ENCODE measurements around the gene TARS3.

DNA sequence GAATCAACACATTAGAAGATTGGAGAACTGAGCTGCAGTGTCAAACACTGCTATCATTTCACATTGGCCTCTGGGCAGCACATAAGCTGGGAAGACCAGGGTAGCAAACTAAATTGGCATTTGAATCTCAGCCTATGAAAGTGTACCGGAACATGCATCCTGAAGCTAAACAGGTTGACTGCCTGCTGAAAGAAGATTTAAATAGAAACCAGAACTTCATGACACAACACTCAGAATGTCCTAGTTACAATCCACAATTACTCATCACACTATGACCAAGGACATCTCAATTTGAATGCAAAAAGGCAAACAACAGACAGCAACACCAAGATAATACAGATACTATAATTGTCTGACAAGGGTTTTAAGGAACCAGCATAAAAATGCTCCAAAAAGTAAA is 98.3 kb downstream of the TARS3 start:
- TF ChIP-seq JUN (IDR thresholded peaks at IDR 0.05; ENCODE audit: borderline replicate concordance, insufficient read depth, insufficient read length, low read depth): no peak
- TF ChIP-seq, protein P1, sequence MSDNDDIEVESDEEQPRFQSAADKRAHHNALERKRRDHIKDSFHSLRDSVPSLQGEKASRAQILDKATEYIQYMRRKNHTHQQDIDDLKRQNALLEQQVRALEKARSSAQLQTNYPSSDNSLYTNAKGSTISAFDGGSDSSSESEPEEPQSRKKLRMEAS (IDR thresholded peaks at IDR 0.05; ENCODE audit: insufficient read depth, insufficient read length): no peak
- no peak for TF ChIP-seq POLR2A (IDR thresholded peaks at IDR 0.05; ENCODE audit: low read depth, low read length)
- TF ChIP-seq, protein P2, sequence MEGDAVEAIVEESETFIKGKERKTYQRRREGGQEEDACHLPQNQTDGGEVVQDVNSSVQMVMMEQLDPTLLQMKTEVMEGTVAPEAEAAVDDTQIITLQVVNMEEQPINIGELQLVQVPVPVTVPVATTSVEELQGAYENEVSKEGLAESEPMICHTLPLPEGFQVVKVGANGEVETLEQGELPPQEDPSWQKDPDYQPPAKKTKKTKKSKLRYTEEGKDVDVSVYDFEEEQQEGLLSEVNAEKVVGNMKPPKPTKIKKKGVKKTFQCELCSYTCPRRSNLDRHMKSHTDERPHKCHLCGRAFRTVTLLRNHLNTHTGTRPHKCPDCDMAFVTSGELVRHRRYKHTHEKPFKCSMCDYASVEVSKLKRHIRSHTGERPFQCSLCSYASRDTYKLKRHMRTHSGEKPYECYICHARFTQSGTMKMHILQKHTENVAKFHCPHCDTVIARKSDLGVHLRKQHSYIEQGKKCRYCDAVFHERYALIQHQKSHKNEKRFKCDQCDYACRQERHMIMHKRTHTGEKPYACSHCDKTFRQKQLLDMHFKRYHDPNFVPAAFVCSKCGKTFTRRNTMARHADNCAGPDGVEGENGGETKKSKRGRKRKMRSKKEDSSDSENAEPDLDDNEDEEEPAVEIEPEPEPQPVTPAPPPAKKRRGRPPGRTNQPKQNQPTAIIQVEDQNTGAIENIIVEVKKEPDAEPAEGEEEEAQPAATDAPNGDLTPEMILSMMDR (IDR thresholded peaks at IDR 0.05; ENCODE audit: extremely low read depth in 1 of 2, insufficient read depth in 1 of 2, low read depth in 1 of 2, low read length in 2 of 2): no peak
- no peak for TF ChIP-seq FOS (IDR thresholded peaks at IDR 0.05; ENCODE audit: borderline replicate concordance, insufficient read depth, low read length)
- no peak for TF ChIP-seq EZH2 (IDR thresholded peaks at IDR 0.05; ENCODE audit: borderline replicate concordance, low read depth, low read length, severe bottlenecking)
